Measurements from ENCODE around the gene COL23A1.

Gene COL23A1

GRCh38 chr5:178328826-178329730 lies 261.1 kb downstream of the COL23A1 start:
- DNase-seq (ENCODE audit: low spot score) = no peak
- TF ChIP-seq CTCF (conservative IDR thresholded peaks at IDR 0.05; ENCODE audit: low read depth) = no peak
- H3K27ac ChIP-seq = no peak overlapping the region
- CTCF ChIA-PET = interaction anchor here (0.5 kb wide), 1 partner anchor 142 kb away, joined by 3 read pairs; no protein-coding TSS in a partner anchor
- POLR2A ChIA-PET (ENCODE audit: low non-redundant PET) = no interaction called here

GRCh38 chr5:178327931-178328711 lies 262.1 kb downstream of the COL23A1 start:
- no peak for TF ChIP-seq CTCF (conservative IDR thresholded peaks at IDR 0.05; ENCODE audit: low read depth)
- ChIA-PET POLR2A (ENCODE audit: low non-redundant PET) (no interaction called here), CTCF (no interaction called here)
- no peak overlapping the region for H3K27ac ChIP-seq
- DNase-seq (ENCODE audit: low spot score) = no peak

- ChIA-PET CTCF (no interaction called here), POLR2A (ENCODE audit: low non-redundant PET) (no interaction called here)
- H3K27ac ChIP-seq = no peak overlapping the region
- no peak for DNase-seq (ENCODE audit: low spot score)
- TF ChIP-seq CTCF (conservative IDR thresholded peaks at IDR 0.05; ENCODE audit: low read depth) = no peak
These were observed 262.7 kb downstream of the COL23A1 start for GRCh38 chr5:178327446-178327845.

GRCh38 chr5:178326374-178326715 lies 263.8 kb downstream of the COL23A1 start:
- CTCF ChIA-PET = interaction anchor here (0.6 to 0.7 kb wide), 2 partner anchors 8 to 1922 kb away, joined by 3 to 4 read pairs; no protein-coding TSS in a partner anchor
- H3K27ac ChIP-seq = no peak overlapping the region
- DNase-seq (ENCODE audit: low spot score) = no peak
- TF ChIP-seq CTCF (conservative IDR thresholded peaks at IDR 0.05; ENCODE audit: low read depth) = no peak
- POLR2A ChIA-PET (ENCODE audit: low non-redundant PET) = no interaction called here

- CTCF ChIA-PET = interaction anchor here (0.7 kb wide), 2 partner anchors 8 to 1273 kb away, joined by 4 to 5 read pairs; no protein-coding TSS in a partner anchor
These were observed 264.4 kb downstream of the COL23A1 start for GRCh38 chr5:178325679-178326373.

More at GRCh38 chr5:178325679-178326373, 264.4 kb downstream of the COL23A1 start:
- H3K27ac ChIP-seq = no peak overlapping the region
- no peak for TF ChIP-seq CTCF (conservative IDR thresholded peaks at IDR 0.05; ENCODE audit: low read depth)
- no peak for DNase-seq (ENCODE audit: low spot score)
- POLR2A ChIA-PET (ENCODE audit: low non-redundant PET) = no interaction called here
